Trophoblast cell (in vitro differentiated cells and primary cell): Measurements from ENCODE around the gene ME3.
A peak's percentile ranks its signal among the peaks of the same experiment; 100 is the strongest.

ENCODE experiments used
- DNase-seq, 2 donors: peaks; one replicate each; pipeline ENCODE4 v3.0.0-alpha.2; 2016
- H2AFZ ChIP-seq: 2 replicates; pipeline ENCODE4 v1.6.1; 2013; ENCODE audit warnings: low read length, moderate library complexity, mild to moderate bottlenecking; ENCODE audit not compliant: insufficient read depth, poor library complexity
- H2AK5ac ChIP-seq: 2 replicates; pipeline ENCODE4 v1.6.1; 2013; ENCODE audit warnings: mild to moderate bottlenecking, low read length
- H2BK120ac ChIP-seq: 2 replicates; pipeline ENCODE4 v1.6.1; 2013; ENCODE audit warnings: low read length, mild to moderate bottlenecking, moderate library complexity; ENCODE audit not compliant: insufficient read depth, poor library complexity
- H2BK12ac ChIP-seq: 2 replicates; pipeline ENCODE4 v1.6.1; 2013; ENCODE audit warnings: mild to moderate bottlenecking, low read length, moderate library complexity
- H2BK5ac ChIP-seq: 2 replicates; pipeline ENCODE4 v1.6.1; 2013; ENCODE audit warnings: low read length, low read depth, moderate library complexity, mild to moderate bottlenecking; ENCODE audit not compliant: poor library complexity
- H3K14ac ChIP-seq: 2 replicates; pipeline ENCODE4 v1.6.1; 2013; ENCODE audit warnings: mild to moderate bottlenecking, low read length
- H3K18ac ChIP-seq: 2 replicates; pipeline ENCODE4 v1.6.1; 2013; ENCODE audit warnings: mild to moderate bottlenecking, low read length
- H3K23ac ChIP-seq: 2 replicates; pipeline ENCODE4 v1.6.1; 2013; ENCODE audit warnings: low read length
- H3K27ac ChIP-seq: 2 replicates; pipeline ENCODE4 v1.5.1; 2013; ENCODE audit warnings: low read depth, mild to moderate bottlenecking, inconsistent platforms, low read length, moderate library complexity
- H3K27me3 ChIP-seq: 2 replicates; pipeline ENCODE4 v1.6.1; 2013; ENCODE audit warnings: inconsistent platforms, mild to moderate bottlenecking, low read length, moderate library complexity; ENCODE audit not compliant: insufficient read depth
- H3K36me3 ChIP-seq, 2 experiments: 1 replicate in 1 of 2; 2 replicates in 1 of 2; pipeline ENCODE4 v1.6.1; 2013; ENCODE audit warnings: low read length in 2 of 2, mild to moderate bottlenecking in 2 of 2, moderate library complexity in 1 of 2; ENCODE audit not compliant: insufficient read depth in 2 of 2, control insufficient read depth in 1 of 2
- H3K4ac ChIP-seq: 2 replicates; pipeline ENCODE4 v1.6.1; 2013; ENCODE audit warnings: low read depth, mild to moderate bottlenecking, low read length, moderate library complexity
- H3K4me1 ChIP-seq, 2 experiments: 1 replicate in 1 of 2; 2 replicates in 1 of 2; pipeline ENCODE4 v1.6.1; 2013; ENCODE audit warnings: low read length in 2 of 2, mild to moderate bottlenecking in 2 of 2, moderate library complexity in 1 of 2; ENCODE audit not compliant: insufficient read depth in 2 of 2, control insufficient read depth in 1 of 2
- H3K4me2 ChIP-seq: 2 replicates; pipeline ENCODE4 v1.6.1; 2013; ENCODE audit warnings: inconsistent platforms, mild to moderate bottlenecking, low read length, moderate library complexity
- H3K4me3 ChIP-seq: 2 replicates; pipeline ENCODE4 v1.5.1; 2013; ENCODE audit warnings: mild to moderate bottlenecking, low read depth, low read length, inconsistent platforms
- H3K79me1 ChIP-seq: one replicate; pipeline ENCODE4 v1.6.1; 2013; ENCODE audit warnings: low read length
- H3K79me2 ChIP-seq: 2 replicates; pipeline ENCODE4 v1.6.1; 2013; ENCODE audit warnings: low read length, mild to moderate bottlenecking; ENCODE audit not compliant: control insufficient read depth, insufficient read depth, poor library complexity
- H3K9ac ChIP-seq: 2 replicates; pipeline ENCODE4 v1.6.1; 2013; ENCODE audit warnings: mild to moderate bottlenecking, low read length
- H3K9me3 ChIP-seq: 2 replicates; pipeline ENCODE4 v1.6.1; 2013; ENCODE audit warnings: low read depth, mild to moderate bottlenecking, control low read depth, inconsistent platforms, low read length; ENCODE audit not compliant: insufficient read depth
- H4K12ac ChIP-seq: 2 replicates; pipeline ENCODE4 v1.6.1; 2013; ENCODE audit warnings: low read depth, mild to moderate bottlenecking, low read length, moderate library complexity
- H4K8ac ChIP-seq: 2 replicates; pipeline ENCODE4 v1.6.1; 2013; ENCODE audit warnings: low read depth, mild to moderate bottlenecking, low read length, moderate library complexity
- H4K91ac ChIP-seq: one replicate; pipeline ENCODE4 v1.6.1; 2013; ENCODE audit warnings: low read depth, mild to moderate bottlenecking, low read length, moderate library complexity
- WGBS: extraction: QIAGEN DNeasy Blood & Tissue Kit; methylation state at CpG from one replicate; pipeline ENCODE4 v1.1.7; 2013; ENCODE audit warnings: missing lambda C conversion rate; ENCODE audit not compliant: insufficient read length, insufficient coverage; ENCODE audit errors: extremely low coverage; 5-methylcytosine and 5-hydroxymethylcytosine counted together

The ME3 gene

GRCh38 chr11:86596861-86597586 is 75.4 kb downstream of the ME3 start:
- H3K18ac ChIP-seq: no peak overlapping the region
- no peak overlapping the region for H2AFZ ChIP-seq
- H3K14ac ChIP-seq: no peak overlapping the region
- no peak overlapping the region for H4K91ac ChIP-seq
- no peak overlapping the region for H2BK120ac ChIP-seq
- peaks cover 0 to 2% of the 10 kb centered on the region in 2 experiments for H3K36me3 ChIP-seq
- no peak overlapping the region for H3K9ac ChIP-seq
- H4K12ac ChIP-seq: no peak overlapping the region
- no peaks in the 10 kb centered on the region for H3K79me2 ChIP-seq
- no peak overlapping the region for H2AK5ac ChIP-seq
- WGBS: no CpG with 5 or more reads among the region's 5 CpGs
- no peak overlapping the region for H3K4ac ChIP-seq
- peaks cover 8 to 12% of the 10 kb centered on the region in 2 experiments for H3K4me1 ChIP-seq
- no peak overlapping the region for H3K27ac ChIP-seq
- peaks cover 2% of the 10 kb centered on the region for H3K9me3 ChIP-seq
- H4K8ac ChIP-seq: no peak overlapping the region
- no peaks in the 10 kb centered on the region for H3K27me3 ChIP-seq
- no peak overlapping the region for H2BK5ac ChIP-seq
- H3K4me2 ChIP-seq: no peak overlapping the region
- no peak overlapping the region for H3K4me3 ChIP-seq
- peak overlapping the region; percentile 39 for H2BK12ac ChIP-seq
- H3K79me1 ChIP-seq: peaks cover 3% of the 10 kb centered on the region
- DNase-seq: no peak
- H3K23ac ChIP-seq: no peak overlapping the region

- Histone ChIP-seq H3K79me2 (no peaks in the 10 kb centered on the region), H3K4me3 (no peak overlapping the region)
- no CpG with 5 or more reads among the region's 2 CpGs for WGBS
Observed at GRCh38 chr11:86595955-86596354, 76.5 kb downstream of the ME3 start.

DNA sequence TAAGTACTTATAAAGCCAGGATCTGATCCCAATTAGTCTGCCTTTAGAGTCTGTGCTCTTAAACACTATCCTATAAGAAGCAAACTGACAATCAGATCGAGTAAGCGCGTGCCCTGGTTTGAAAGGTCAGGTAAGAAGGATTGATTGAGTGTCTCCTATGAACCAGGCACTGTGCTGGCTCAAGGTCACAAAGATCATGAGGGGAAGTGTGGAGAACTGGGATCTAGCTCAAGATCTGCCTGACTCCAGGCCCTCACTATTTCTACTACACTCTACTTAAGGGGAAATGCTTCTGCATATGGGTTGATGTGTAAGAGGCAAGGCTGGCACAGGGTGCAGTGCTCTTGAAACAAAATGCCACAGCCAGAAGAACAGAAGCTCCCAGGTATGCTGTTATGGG is 77.0 kb downstream of the ME3 start:
- no peak overlapping the region for H4K8ac ChIP-seq
- H3K79me2 ChIP-seq: no peaks in the 10 kb centered on the region

More at GRCh38 chr11:86595955-86596354, 76.5 kb downstream of the ME3 start:
- Histone ChIP-seq H3K23ac (no peak overlapping the region), H3K27me3 (no peaks in the 10 kb centered on the region), H4K12ac (no peak overlapping the region), H3K36me3 (peaks cover 0 to 2% of the 10 kb centered on the region in 2 experiments), H2AK5ac (no peak overlapping the region), H3K4me1 (peaks cover 13 to 17% of the 10 kb centered on the region in 2 experiments), H4K8ac (no peak overlapping the region), H3K9ac (no peak overlapping the region), H3K79me1 (peaks cover 5% of the 10 kb centered on the region), H3K27ac (no peak overlapping the region), H3K4ac (no peak overlapping the region), H2AFZ (no peak overlapping the region), H3K9me3 (peaks cover 2% of the 10 kb centered on the region), H3K14ac (no peak overlapping the region), H2BK12ac (no peak overlapping the region), H4K91ac (no peak overlapping the region), H3K4me2 (no peak overlapping the region), H3K18ac (no peak overlapping the region), H2BK5ac (no peak overlapping the region), H2BK120ac (no peak overlapping the region)
- no peak for DNase-seq

DNA sequence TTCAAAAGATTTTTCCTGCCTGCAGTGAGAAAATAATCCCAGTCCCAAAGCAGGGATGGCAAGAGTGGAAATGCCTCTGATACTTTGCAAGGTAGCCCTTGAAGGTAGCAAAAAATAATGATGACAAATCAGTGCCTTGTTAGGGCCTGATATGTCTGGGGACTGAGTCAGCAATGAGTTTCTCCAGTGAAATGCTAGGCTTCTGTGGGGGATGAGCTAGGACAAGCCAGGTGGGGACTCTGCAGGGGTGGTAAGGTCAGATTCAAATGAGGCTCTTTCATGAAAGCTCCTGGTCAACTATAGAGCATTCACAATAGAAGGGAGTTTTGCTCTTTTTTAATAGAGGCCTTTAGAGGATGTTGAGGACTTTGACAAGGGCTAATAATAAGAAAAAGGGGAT is 77.7 kb downstream of the ME3 start:
- H2AFZ ChIP-seq: no peak overlapping the region
- no peak overlapping the region for H3K14ac ChIP-seq
- no peaks in the 10 kb centered on the region for H3K79me2 ChIP-seq
- no peaks in the 10 kb centered on the region for H3K27me3 ChIP-seq
- no peak overlapping the region for H3K23ac ChIP-seq
- H3K18ac ChIP-seq: no peak overlapping the region
- H2AK5ac ChIP-seq: no peak overlapping the region
- H4K8ac ChIP-seq: no peak overlapping the region
- peaks cover 0 to 2% of the 10 kb centered on the region in 2 experiments for H3K36me3 ChIP-seq
- no peak overlapping the region for H3K27ac ChIP-seq
- no peak overlapping the region for H2BK12ac ChIP-seq
- no peak overlapping the region for H3K4me3 ChIP-seq
- no peak overlapping the region for H4K12ac ChIP-seq
- peaks cover 2% of the 10 kb centered on the region for H3K9me3 ChIP-seq
- no peak overlapping the region for H3K4me2 ChIP-seq
- H2BK120ac ChIP-seq: no peak overlapping the region
- no peak overlapping the region for H2BK5ac ChIP-seq
- no peak overlapping the region for H3K9ac ChIP-seq
- H3K4ac ChIP-seq: no peak overlapping the region
- DNase-seq: no peak
- peaks cover 16 to 21% of the 10 kb centered on the region in 2 experiments for H3K4me1 ChIP-seq
- peaks cover 5% of the 10 kb centered on the region for H3K79me1 ChIP-seq
- H4K91ac ChIP-seq: no peak overlapping the region

More for the DNA sequence above, 77.0 kb downstream of the ME3 start:
- peaks cover 0 to 2% of the 10 kb centered on the region in 2 experiments for H3K36me3 ChIP-seq
- no peak overlapping the region for H3K23ac ChIP-seq
- H3K79me1 ChIP-seq: peaks cover 5% of the 10 kb centered on the region
- DNase-seq: no peak
- WGBS: no CpG with 5 or more reads among the region's 3 CpGs
- H3K4me1 ChIP-seq: peaks cover 13 to 17% of the 10 kb centered on the region in 2 experiments
- H2AFZ ChIP-seq: no peak overlapping the region
- no peak overlapping the region for H2BK5ac ChIP-seq
- H3K14ac ChIP-seq: no peak overlapping the region
- peak overlapping the region; percentile 75 for H3K18ac ChIP-seq
- no peak overlapping the region for H3K4me3 ChIP-seq
- H3K4me2 ChIP-seq: no peak overlapping the region
- H2BK12ac ChIP-seq: peak overlapping the region; percentile 96
- no peak overlapping the region for H4K12ac ChIP-seq
- no peak overlapping the region for H3K27ac ChIP-seq
- H2AK5ac ChIP-seq: peak overlapping the region; percentile 82
- peaks cover 2% of the 10 kb centered on the region for H3K9me3 ChIP-seq
- no peaks in the 10 kb centered on the region for H3K27me3 ChIP-seq
- H3K9ac ChIP-seq: no peak overlapping the region
- no peak overlapping the region for H3K4ac ChIP-seq
- peak overlapping the region; percentile 68 for H2BK120ac ChIP-seq
- H4K91ac ChIP-seq: peak overlapping the region; percentile 83
